ENCODE measurements around the gene CAMSAP3. TPM values are rescaled to one million over a fixed set of nuclear protein-coding genes. Genes with fewer than 3 reads are reported as not detected.

CAMSAP3 gene
- total and polyA plus RNA-seq, 10 of the 15 experiments (the other 5 are each of a cell fraction or from before 2014, with no cell fraction given): 0.03 to 6.3 (median 0.72) TPM

- TF ChIP-seq ZBTB11 (CRISPR knock-in tag; IDR thresholded peaks at IDR 0.05) (no peak), IKZF1 (conservative IDR thresholded peaks at IDR 0.05) (no peak), CBFB (IDR thresholded peaks at IDR 0.05; ENCODE audit: low read depth) (no peak)
Measured at GRCh38 chr19:7663706-7664105, 68.0 kb downstream of the CAMSAP3 start (continued).

- ChIA-PET POLR2A (no interaction called here), RAD21 (ENCODE audit: unreplicated experiment) (no interaction called here), SMC1A (ENCODE audit: uncharacterized antibody, unreplicated experiment) (no interaction called here), CTCF (interaction anchor here (1.1 kb wide), 1 partner anchor 97 kb away, joined by 3 read pairs; no protein-coding TSS in a partner anchor)
- no peak overlapping the region for H3K4me2 ChIP-seq (ENCODE audit: control insufficient read depth, insufficient read depth)
- no peaks in the 10 kb centered on the region for H3K4me1 ChIP-seq (ENCODE audit: control insufficient read depth, insufficient read depth, low read length)
- no peak overlapping the region for H3K27ac ChIP-seq (ENCODE audit: control insufficient read depth, insufficient read depth)
- in situ Hi-C loops (cut with MboI) (no loop called here), intact Hi-C loops (cut with micrococcal nuclease; ENCODE audit: unreplicated experiment) (no loop called here)
- no peak for DNase-seq (ENCODE audit: low read depth, low spot score)
- WGBS (ENCODE audit: insufficient coverage, insufficient replicate concordance, low lambda C conversion rate, missing lambda C conversion rate): 48% methylated on average over 4 of the region's 4 CpGs
- H4K20me1 ChIP-seq (ENCODE audit: control insufficient read depth, insufficient read depth): no peaks in the 10 kb centered on the region
- no peak for ATAC-seq
- no peak overlapping the region for H2AFZ ChIP-seq (ENCODE audit: control insufficient read depth, low read depth, low read length)
- H3K27me3 ChIP-seq (replicated peaks in 1 of 2; ENCODE audit: control insufficient read depth in 2 of 2, insufficient read depth in 2 of 2, low read length in 1 of 2): 0 out of 4 replicates have a peak, but pooled peaks cover 0 to 1% of the 10 kb centered on the region in 2 experiments
- H3K79me2 ChIP-seq (ENCODE audit: control insufficient read depth, insufficient read depth, low read length): no peaks in the 10 kb centered on the region
- H3K4me3 ChIP-seq: no peak overlapping the region
- H3K36me3 ChIP-seq (ENCODE audit: control insufficient read depth in 2 of 2, insufficient read depth in 2 of 2, low read length in 1 of 2): no peaks in the 10 kb centered on the region
- BruUV-seq (replicated peaks): no TSS peak
- H3K9me3 ChIP-seq (replicated peaks; ENCODE audit: control insufficient read depth, insufficient read depth, low read length): no peaks in the 10 kb centered on the region
- TF ChIP-seq ZSCAN29 (IDR thresholded peaks at IDR 0.05) (no peak), MAX (IDR thresholded peaks at IDR 0.05; ENCODE audit: low read depth, low read length) (no peak), BMI1 (IDR thresholded peaks at IDR 0.05; ENCODE audit: borderline replicate concordance) (no peak), NFIC (IDR thresholded peaks at IDR 0.05; ENCODE audit: low read depth, low read length) (no peak), SUPT20H (IDR thresholded peaks at IDR 0.05; ENCODE audit: borderline replicate concordance, control insufficient read depth, low read depth, low read length) (no peak), RCOR1 (conservative IDR thresholded peaks at IDR 0.05; ENCODE audit: low read depth, low read length) (no peak), CREB1 (IDR thresholded peaks at IDR 0.05; ENCODE audit: low read depth) (no peak), EZH2 (IDR thresholded peaks at IDR 0.05; ENCODE audit: borderline replicate concordance, control insufficient read depth, low read depth, low read length) (no peak), NR2F1 (conservative IDR thresholded peaks at IDR 0.05) (no peak), E2F4 (IDR thresholded peaks at IDR 0.05; ENCODE audit: low read depth, low read length) (no peak), NR2C1 (IDR thresholded peaks at IDR 0.05) (no peak), SMAD5 (IDR thresholded peaks at IDR 0.05; ENCODE audit: low read depth) (no peak)
- no peak for FAIRE-seq
- H3K9ac ChIP-seq (ENCODE audit: control insufficient read depth, insufficient read depth, low read length): no peak overlapping the region
Measured at GRCh38 chr19:7665076-7665475, 69.4 kb downstream of the CAMSAP3 start.
